Activated T-cell treated with anti-CD3 and anti-CD28 coated beads, Interleukin-2, amount 50 U/mL, for 72 hours (primary cell): ENCODE data around the gene MC1R. TPM values are rescaled to one million over a fixed set of nuclear protein-coding genes. Genes with fewer than 3 reads are reported as not detected.

Source experiments
- ATAC-seq, 2 donors: fragments of 150-1000 bp; cut with Tn5 transposase; replicated peaks in 1 of 2; 2 replicates each; pipeline ENCODE4 v1.10.0; 2021; ENCODE audit warnings: moderate library complexity in 2 of 2, mild to moderate bottlenecking in 1 of 2
- DNase-seq, 2 donors: peaks; one replicate each; pipeline ENCODE4 v3.0.0; 2021 to 2022; ENCODE audit warnings: mixed read lengths in 1 of 2
- H3K27ac Mint-ChIP-seq: one replicate; pipeline ENCODE4 v1.8.0; 2022; ENCODE audit warnings: mild to moderate bottlenecking, moderate library complexity, mixed read lengths
- H3K27me3 Mint-ChIP-seq: one replicate; pipeline ENCODE4 v1.8.0; 2022; ENCODE audit warnings: low read depth, mixed read lengths
- H3K36me3 Mint-ChIP-seq, 2 donors: one replicate each; pipeline ENCODE4 v1.8.0; 2022; ENCODE audit warnings: mixed read lengths in 2 of 2, mild to moderate bottlenecking in 1 of 2; ENCODE audit not compliant: insufficient read depth in 2 of 2
- H3K4me1 Mint-ChIP-seq: one replicate; pipeline ENCODE4 v1.8.0; 2022; ENCODE audit warnings: low read depth, mixed read lengths
- H3K4me3 Mint-ChIP-seq, 2 donors: one replicate each; pipeline ENCODE4 v1.8.0; 2022; ENCODE audit warnings: mild to moderate bottlenecking in 2 of 2, mixed read lengths in 2 of 2, moderate library complexity in 2 of 2
- H3K9me3 Mint-ChIP-seq, 2 donors: one replicate each; pipeline ENCODE4 v1.8.0; 2022; ENCODE audit warnings: mixed read lengths in 2 of 2
- total RNA-seq, 2 donors: library from RNA; stranded (reverse); gene quantifications; one replicate each; pipeline ENCODE4 v1.2.3, GENCODE V29; 2022

The MC1R gene
- total RNA-seq, 2 donors from 2014 or later = 7.6 to 15.2 TPM

- no peaks in the 10 kb centered on the region for H3K9me3 Mint-ChIP-seq
- H3K27me3 Mint-ChIP-seq = no peaks in the 10 kb centered on the region
- peaks cover 6 to 10% of the 10 kb centered on the region in 2 donors for H3K36me3 Mint-ChIP-seq
- H3K4me3 Mint-ChIP-seq = no peak overlapping the region
- no peak overlapping the region for H3K27ac Mint-ChIP-seq
- no peak for DNase-seq
- ATAC-seq = no peak
- H3K4me1 Mint-ChIP-seq = peaks cover 24% of the 10 kb centered on the region
Observed at GRCh38 chr16:89969741-89970410, 51.2 kb downstream of the MC1R start.

Other genes starting within 250 kb of the MC1R start
- gene CDK10, start 232.2 kb upstream of the MC1R start, total RNA-seq = 10 to 100 TPM; 66.6 to 83.2 TPM
- gene SPATA2L, start 217.2 kb upstream of the MC1R start, total RNA-seq = 1 to 10 TPM; 6.1 to 6.5 TPM
- 1 to 10 TPM; 4.7 to 6.5 TPM for gene VPS9D1, start 198.0 kb upstream of the MC1R start, total RNA-seq
- gene ZNF276, start 197.3 kb upstream of the MC1R start, total RNA-seq = 10 to 100 TPM; 27.1 to 31.1 TPM
- gene FANCA, start 102.2 kb upstream of the MC1R start, total RNA-seq = 100 to 1,000 TPM in 1 of 2 donors, 10 to 100 TPM in 1; 90.6 to 128 TPM
- gene SPIRE2, start 90.4 kb upstream of the MC1R start, total RNA-seq = under 1 TPM; 0.69 to 0.91 TPM
- gene TCF25, start 45.3 kb upstream of the MC1R start, total RNA-seq = 100 to 1,000 TPM; 167 to 195 TPM
- 1 to 10 TPM; 1.3 to 2.7 TPM for gene TUBB3, start 4.5 kb downstream of the MC1R start, total RNA-seq
- 10 to 100 TPM; 22.5 to 23.8 TPM for gene DEF8, start 29.9 kb downstream of the MC1R start, total RNA-seq
- gene DBNDD1, start 100.6 kb downstream of the MC1R start, total RNA-seq = 1 to 10 TPM in 1 of 2 donors, under 1 TPM in 1; 0.70 to 1.4 TPM
- gene PRDM7, start 158.5 kb downstream of the MC1R start, total RNA-seq = not detected